Neural progenitor cell (in vitro differentiated cells): ENCODE data around the gene CCNA2. TPM values are rescaled to one million over a fixed set of nuclear protein-coding genes. Genes with fewer than 3 reads are reported as not detected.

Experiments
- DNase-seq: peaks from one replicate; pipeline ENCODE4 v3.0.0-alpha.2; 2016; ENCODE audit warnings: low spot score
- H2AFZ ChIP-seq: fragments of 200-600 bp; sonication (generic); replicated peaks from 2 replicates; pipeline ENCODE4 v1.6.1; 2016; ENCODE audit warnings: antibody characterized with exemption
- H3F3A ChIP-seq: fragments of 200-600 bp; sonication (generic); 2 replicates; pipeline ENCODE4 v1.6.1; 2016; ENCODE audit warnings: antibody characterized with exemption, low read depth
- H3K27ac ChIP-seq: fragments of 200-600 bp; sonication (generic); 2 replicates; pipeline ENCODE4 v1.5.1; 2016; ENCODE audit warnings: mild to moderate bottlenecking
- H3K27me3 ChIP-seq: fragments of 200-600 bp; sonication (generic); 2 replicates; pipeline ENCODE4 v1.6.1; 2016; ENCODE audit warnings: mild to moderate bottlenecking, moderate library complexity
- H3K36me3 ChIP-seq: fragments of 200-600 bp; sonication (generic); 2 replicates; pipeline ENCODE4 v1.5.1; 2016
- H3K4me1 ChIP-seq: fragments of 200-600 bp; sonication (generic); 2 replicates; pipeline ENCODE4 v1.6.1; 2016; ENCODE audit warnings: mixed run types
- H3K4me2 ChIP-seq: fragments of 200-600 bp; sonication (generic); 2 replicates; pipeline ENCODE4 v1.6.1; 2016
- H3K4me3 ChIP-seq: fragments of 200-600 bp; sonication (generic); 2 replicates; pipeline ENCODE4 v1.5.1; 2016
- H3K79me2 ChIP-seq: fragments of 200-600 bp; sonication (generic); 2 replicates; pipeline ENCODE4 v1.6.1; 2016; ENCODE audit warnings: low read depth
- H3K9ac ChIP-seq: fragments of 200-600 bp; sonication (generic); 2 replicates; pipeline ENCODE4 v1.6.1; 2016
- H3K9me3 ChIP-seq: fragments of 200-600 bp; sonication (generic); 2 replicates; pipeline ENCODE4 v1.5.1; 2016; ENCODE audit warnings: low read depth
- H4K20me1 ChIP-seq: fragments of 200-600 bp; sonication (generic); 2 replicates; pipeline ENCODE4 v1.6.1; 2016; ENCODE audit warnings: low read depth
- H3K27ac Mint-ChIP-seq: 3 replicates; pipeline ENCODE4 v1.8.0; 2021; ENCODE audit warnings: mixed read lengths
- H3K27me3 Mint-ChIP-seq: 2 replicates; pipeline ENCODE4 v1.8.0; 2022; ENCODE audit warnings: low read depth, mild to moderate bottlenecking, inconsistent platforms, moderate library complexity, mixed read lengths; ENCODE audit not compliant: insufficient read depth
- H3K36me3 Mint-ChIP-seq: 3 replicates; pipeline ENCODE4 v1.8.0; 2021; ENCODE audit warnings: mixed read lengths
- H3K4me1 Mint-ChIP-seq: 3 replicates; pipeline ENCODE4 v1.8.0; 2021; ENCODE audit warnings: mixed read lengths
- H3K4me3 Mint-ChIP-seq: 3 replicates; pipeline ENCODE4 v1.8.0; 2021; ENCODE audit warnings: mild to moderate bottlenecking, moderate library complexity, mixed read lengths
- H3K9me3 Mint-ChIP-seq: 3 replicates; pipeline ENCODE4 v1.8.0; 2020; ENCODE audit warnings: mixed read lengths
- CTCF ChIP-seq: fragments of 200-600 bp; sonication (generic); IDR thresholded peaks from 2 replicates; pipeline ENCODE4 v1.5.1; 2017; ENCODE audit warnings: antibody characterized with exemption, mild to moderate bottlenecking
- EZH2 ChIP-seq: fragments of 200-600 bp; sonication (generic); IDR thresholded peaks from 2 replicates; pipeline ENCODE4 v1.6.1; 2017; ENCODE audit warnings: antibody characterized with exemption, mild to moderate bottlenecking, moderate library complexity
- EZH2phosphoT487 ChIP-seq: fragments of 200-600 bp; sonication (generic); IDR thresholded peaks from 2 replicates; pipeline ENCODE4 v1.6.1; 2017; ENCODE audit warnings: antibody characterized with exemption
- total RNA-seq: library from RNA; depleted of rRNA; stranded (reverse); fragments of >200 nt; gene quantifications from 2 replicates; pipeline ENCODE4 v1.2.3, GENCODE V29; 2015; ENCODE audit warnings: low replicate concordance

The CCNA2 gene
- total RNA-seq, result 197 and 254 TPM in 2 replicates

DNA sequence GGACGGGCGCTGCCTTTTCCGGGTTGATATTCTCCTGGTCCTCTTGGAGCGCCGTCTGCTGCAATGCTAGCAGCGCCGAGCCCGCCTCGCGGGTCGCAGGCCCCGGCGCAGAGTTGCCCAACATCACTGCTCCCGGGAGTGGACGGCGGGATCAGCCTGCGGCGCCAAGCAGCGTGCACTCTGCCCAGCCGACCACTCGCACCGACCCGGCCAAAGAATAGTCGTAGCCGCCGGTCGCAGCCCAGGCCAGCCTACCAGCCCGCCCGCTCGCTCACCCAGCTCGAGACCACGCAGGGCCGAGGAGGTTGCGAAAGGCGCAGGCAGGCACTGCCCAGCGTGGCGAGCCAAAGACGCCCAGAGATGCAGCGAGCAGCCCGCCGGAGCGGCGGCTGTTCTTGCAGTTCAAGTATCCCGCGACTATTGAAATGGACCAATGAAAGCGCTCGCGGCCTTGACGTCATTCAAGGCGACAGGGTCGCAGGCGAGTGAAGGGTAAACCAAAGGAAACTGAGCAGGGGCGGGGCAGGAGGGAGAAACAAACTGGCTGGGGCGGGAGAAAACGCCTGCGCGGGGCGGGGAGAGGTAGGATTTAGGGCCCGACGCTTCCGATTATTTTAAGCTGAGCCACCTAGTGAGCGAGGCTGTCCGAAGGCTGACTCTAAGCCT is at the start of gene CCNA2:
CCNA2 (minus strand) TSS at position 379 of the 666 bp plus-strand sequence; CDS start at position 124, 255 bp downstream.
- no peak for TF ChIP-seq EZH2
- TF ChIP-seq EZH2phosphoT487, result no peak
- TF ChIP-seq CTCF, result no peak

GRCh38 chr4:121869841-121870822 is 46.4 kb upstream of the CCNA2 start, which contains the start of gene BBS7:
TSS of gene BBS7 (minus strand) at chr4:121870474. CDS start at chr4:121870313, 161 bp downstream.
- peak within 1 kb of the TSS; percentile 95 for H3K4me3 Mint-ChIP-seq
- H3K4me3 ChIP-seq, result peak within 1 kb of the TSS; percentile 88
- H3K4me2 ChIP-seq, result peak within 1 kb of the TSS; percentile 82
- H3K36me3 ChIP-seq, result peaks cover 10% of the 10 kb centered on the region
- peak; percentile 98 for DNase-seq
- peaks cover 16% of the 10 kb centered on the region for H3K9me3 Mint-ChIP-seq
- peak within 1 kb of the TSS; percentile 74 for H3K27ac Mint-ChIP-seq
- peaks cover 21% of the 10 kb centered on the region for H3K36me3 Mint-ChIP-seq
- H3K27me3 Mint-ChIP-seq, result no peaks in the 10 kb centered on the region
- H3K27ac ChIP-seq, result peak within 1 kb of the TSS; percentile 68
- H3K4me1 ChIP-seq, result peaks cover 6% of the 10 kb centered on the region
- peaks cover 12% of the 10 kb centered on the region for H3F3A ChIP-seq
- H3K4me1 Mint-ChIP-seq, result peaks cover 5% of the 10 kb centered on the region
- peaks cover 8% of the 10 kb centered on the region for H3K79me2 ChIP-seq
- H3K27me3 ChIP-seq, result peaks cover 35% of the 10 kb centered on the region
- H4K20me1 ChIP-seq, result no peaks in the 10 kb centered on the region
- TF ChIP-seq EZH2phosphoT487 (no peak), CTCF (no peak), EZH2 (no peak)
- no peaks in the 10 kb centered on the region for H3K9me3 ChIP-seq
- H3K9ac ChIP-seq, result peak within 1 kb of the TSS; percentile 53
- peak within 1 kb of the TSS; percentile 97 for H2AFZ ChIP-seq

More for the DNA sequence above, at the start of gene CCNA2:
- Mint-ChIP-seq H3K4me1 (peaks cover 28% of the 10 kb centered on the region), H3K9me3 (no peaks in the 10 kb centered on the region), H3K36me3 (peaks cover 9% of the 10 kb centered on the region), H3K27me3 (no peaks in the 10 kb centered on the region), H3K4me3 (peak within 1 kb of the TSS; percentile 99), H3K27ac (peak within 1 kb of the TSS; percentile 94)
- Histone ChIP-seq H3K9me3 (no peaks in the 10 kb centered on the region), H3K9ac (peak within 1 kb of the TSS; percentile 82), H4K20me1 (peaks cover 12% of the 10 kb centered on the region), H3K4me2 (peak within 1 kb of the TSS; percentile 98), H3K79me2 (peaks cover 45% of the 10 kb centered on the region), H3K27me3 (no peaks in the 10 kb centered on the region), H3F3A (peaks cover 28% of the 10 kb centered on the region), H2AFZ (peak within 1 kb of the TSS; percentile 83), H3K27ac (peak within 1 kb of the TSS; percentile 68), H3K4me3 (peak within 1 kb of the TSS; percentile 92), H3K36me3 (peaks cover 17% of the 10 kb centered on the region), H3K4me1 (peaks cover 26% of the 10 kb centered on the region)
- peak; percentile 99 for DNase-seq

DNA sequence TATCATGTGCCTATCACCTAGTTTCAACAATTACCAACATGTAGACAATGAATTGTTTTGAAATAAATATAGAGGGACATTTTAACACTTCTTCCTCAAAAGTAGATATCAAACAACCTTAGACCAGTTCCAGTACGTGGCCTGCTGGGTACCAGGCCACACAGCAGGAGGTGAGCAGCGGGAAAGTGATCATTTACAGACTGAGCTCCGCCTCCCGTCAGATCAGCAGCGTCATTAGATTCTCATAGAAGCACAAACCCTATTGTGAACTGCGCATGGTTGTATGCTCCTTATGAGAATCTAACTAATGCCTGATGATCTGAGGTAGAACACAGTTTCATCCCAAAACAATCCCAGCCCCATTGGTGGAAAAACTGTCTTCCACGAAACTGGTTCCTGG is 40.1 kb upstream of the CCNA2 start:
- peaks cover 9% of the 10 kb centered on the region for H3K4me1 Mint-ChIP-seq
- H2AFZ ChIP-seq, result no peak overlapping the region
- no peak overlapping the region for H3K27ac Mint-ChIP-seq

More for the DNA sequence above, 40.1 kb upstream of the CCNA2 start:
- no peak overlapping the region for H3K9ac ChIP-seq
- H4K20me1 ChIP-seq, result no peaks in the 10 kb centered on the region
- H3K4me3 ChIP-seq, result no peak overlapping the region
- peaks cover 27% of the 10 kb centered on the region for H3K36me3 ChIP-seq
- DNase-seq, result peak; percentile 34
- no peaks in the 10 kb centered on the region for H3K4me1 ChIP-seq
- H3K9me3 Mint-ChIP-seq, result peaks cover 16% of the 10 kb centered on the region
- no peaks in the 10 kb centered on the region for H3K27me3 ChIP-seq
- H3F3A ChIP-seq, result no peaks in the 10 kb centered on the region
- no peak overlapping the region for H3K4me3 Mint-ChIP-seq
- peaks cover 21% of the 10 kb centered on the region for H3K36me3 Mint-ChIP-seq
- no peak overlapping the region for H3K27ac ChIP-seq
- H3K9me3 ChIP-seq, result no peaks in the 10 kb centered on the region
- H3K27me3 Mint-ChIP-seq, result no peaks in the 10 kb centered on the region
- H3K4me2 ChIP-seq, result no peak overlapping the region
- peaks cover 2% of the 10 kb centered on the region for H3K79me2 ChIP-seq
- TF ChIP-seq EZH2 (no peak), EZH2phosphoT487 (no peak), CTCF (no peak)
